ENCODE results near the gene SRC.

Gene SRC

GRCh38 chr20:37381621-37382471, 35.9 kb downstream of the SRC start:
- no peak overlapping the region for H3K4me3 ChIP-seq (ENCODE audit: control insufficient read depth, low read depth, low read length)
- DNase-seq (ENCODE audit: low read depth) = no peak
- no peak for TF ChIP-seq CTCF (IDR thresholded peaks at IDR 0.05; ENCODE audit: control insufficient read depth, insufficient read depth, low read depth, low read length, missing control alignments)

- TF ChIP-seq CTCF (IDR thresholded peaks at IDR 0.05; ENCODE audit: control insufficient read depth, insufficient read depth, low read depth, low read length, missing control alignments) = no peak
- DNase-seq (ENCODE audit: low read depth) = no peak
- no peak overlapping the region for H3K4me3 ChIP-seq (ENCODE audit: control insufficient read depth, low read depth, low read length)
Measured at GRCh38 chr20:37382482-37383120, 36.7 kb downstream of the SRC start.

GRCh38 chr20:37383229-37383989, 37.5 kb downstream of the SRC start:
- no peak for TF ChIP-seq CTCF (IDR thresholded peaks at IDR 0.05; ENCODE audit: control insufficient read depth, insufficient read depth, low read depth, low read length, missing control alignments)
- no peak overlapping the region for H3K4me3 ChIP-seq (ENCODE audit: control insufficient read depth, low read depth, low read length)
- no peak for DNase-seq (ENCODE audit: low read depth)

- peak; percentile 79 for TF ChIP-seq CTCF (IDR thresholded peaks at IDR 0.05; ENCODE audit: control insufficient read depth, insufficient read depth, low read depth, low read length, missing control alignments)
- no peak for DNase-seq (ENCODE audit: low read depth)
- H3K4me3 ChIP-seq (ENCODE audit: control insufficient read depth, low read depth, low read length) = peak overlapping the region; percentile 15
Measured at GRCh38 chr20:37384683-37385174, 38.8 kb downstream of the SRC start.

GRCh38 chr20:37385176-37385575, 39.2 kb downstream of the SRC start:
- no peak for DNase-seq (ENCODE audit: low read depth)
- no peak for TF ChIP-seq CTCF (IDR thresholded peaks at IDR 0.05; ENCODE audit: control insufficient read depth, insufficient read depth, low read depth, low read length, missing control alignments)
- H3K4me3 ChIP-seq (ENCODE audit: control insufficient read depth, low read depth, low read length) = no peak overlapping the region

Data from AG09309 (cell line).